Measurements from ENCODE around the gene IRX1. TPM values are rescaled to one million over a fixed set of nuclear protein-coding genes. Genes with fewer than 3 reads are reported as not detected.

Gene IRX1
- total and polyA plus RNA-seq, 2 of the 8 experiments (the other 6 are each of a cell fraction or from before 2014, with no cell fraction given): 2.6 to 3.9 TPM

GRCh38 chr5:3606121-3606831 is 10.6 kb downstream of the IRX1 start (continued):
- TF ChIP-seq GABPA (IDR thresholded peaks at IDR 0.05; ENCODE audit: borderline replicate concordance, insufficient read depth, low read length) (no peak), KDM1A (IDR thresholded peaks at IDR 0.05; ENCODE audit: borderline replicate concordance, low read length) (peak; percentile 85; the same call in 1 of the 2 replicates), JUN (IDR thresholded peaks at IDR 0.05; ENCODE audit: low read depth, low read length) (no peak), EZH2 (IDR thresholded peaks at IDR 0.05; ENCODE audit: low read depth, low read length, severe bottlenecking) (peak; percentile 28), ATF2 (IDR thresholded peaks at IDR 0.05; ENCODE audit: low read length) (no peak), KDM4A (IDR thresholded peaks at IDR 0.05; ENCODE audit: low read depth, low read length, severe bottlenecking) (peak; percentile 80), POLR2AphosphoS5 (IDR thresholded peaks at IDR 0.05; ENCODE audit: low read depth, low read length) (no peak), SIN3A (conservative IDR thresholded peaks at IDR 0.05 in 1 of 2, IDR thresholded peaks at IDR 0.05 in 1 of 2; ENCODE audit: low read depth in 1 of 2, low read length in 2 of 2) (no peak), CHD2 (IDR thresholded peaks at IDR 0.05; ENCODE audit: low read length) (no peak), CBX5 (IDR thresholded peaks at IDR 0.05; ENCODE audit: low read depth, low read length) (no peak), BRCA1 (IDR thresholded peaks at IDR 0.05; ENCODE audit: low read depth, low read length) (no peak), MAFK (IDR thresholded peaks at IDR 0.05; ENCODE audit: low read depth, low read length) (no peak), GTF2F1 (IDR thresholded peaks at IDR 0.05; ENCODE audit: borderline replicate concordance, low read depth, low read length) (no peak), E2F6 (IDR thresholded peaks at IDR 0.05) (peak; percentile 46; the same call in 1 of the 2 replicates), YY1 (IDR thresholded peaks at IDR 0.05; ENCODE audit: low read depth, low read length) (no peak), POLR2A (IDR thresholded peaks at IDR 0.05; ENCODE audit: control extremely low read depth in 1 of 2, low read depth in 2 of 2, low read length in 2 of 2) (no peak), NANOG (IDR thresholded peaks at IDR 0.05; ENCODE audit: insufficient read depth, low read depth, low read length, poor library complexity, severe bottlenecking) (no peak), PHF8 (conservative IDR thresholded peaks at IDR 0.05; ENCODE audit: low read depth, low read length) (no peak), EGR1 (IDR thresholded peaks at IDR 0.05; ENCODE audit: borderline replicate concordance, low read depth, low read length) (no peak), SP4 (IDR thresholded peaks at IDR 0.05; ENCODE audit: low read length) (no peak), NRF1 (IDR thresholded peaks at IDR 0.05; ENCODE audit: low read depth, low read length) (no peak), HDAC6 (IDR thresholded peaks at IDR 0.05; ENCODE audit: low read depth, low read length) (no peak), SAP30 (IDR thresholded peaks at IDR 0.05; ENCODE audit: insufficient read depth, insufficient replicate concordance, low read length) (no peak)
